Stimulated activated CD8-positive, alpha-beta memory T cell treated with anti-CD3 and anti-CD28 coated beads, Interleukin-4, amount 100 ng/mL, for 24 hours (primary cell): ENCODE results near the gene PLOD3.
"Not testable (repeated sequence)": the region's sequence is repeated elsewhere in the genome, so short reads cannot be mapped to it uniquely, and the experiment has no call there.

Source experiments
- DNase-seq: peaks from one replicate; pipeline ENCODE4 v3.0.0-alpha.2; 2020; ENCODE audit warnings: low read depth

The PLOD3 gene, protein sequence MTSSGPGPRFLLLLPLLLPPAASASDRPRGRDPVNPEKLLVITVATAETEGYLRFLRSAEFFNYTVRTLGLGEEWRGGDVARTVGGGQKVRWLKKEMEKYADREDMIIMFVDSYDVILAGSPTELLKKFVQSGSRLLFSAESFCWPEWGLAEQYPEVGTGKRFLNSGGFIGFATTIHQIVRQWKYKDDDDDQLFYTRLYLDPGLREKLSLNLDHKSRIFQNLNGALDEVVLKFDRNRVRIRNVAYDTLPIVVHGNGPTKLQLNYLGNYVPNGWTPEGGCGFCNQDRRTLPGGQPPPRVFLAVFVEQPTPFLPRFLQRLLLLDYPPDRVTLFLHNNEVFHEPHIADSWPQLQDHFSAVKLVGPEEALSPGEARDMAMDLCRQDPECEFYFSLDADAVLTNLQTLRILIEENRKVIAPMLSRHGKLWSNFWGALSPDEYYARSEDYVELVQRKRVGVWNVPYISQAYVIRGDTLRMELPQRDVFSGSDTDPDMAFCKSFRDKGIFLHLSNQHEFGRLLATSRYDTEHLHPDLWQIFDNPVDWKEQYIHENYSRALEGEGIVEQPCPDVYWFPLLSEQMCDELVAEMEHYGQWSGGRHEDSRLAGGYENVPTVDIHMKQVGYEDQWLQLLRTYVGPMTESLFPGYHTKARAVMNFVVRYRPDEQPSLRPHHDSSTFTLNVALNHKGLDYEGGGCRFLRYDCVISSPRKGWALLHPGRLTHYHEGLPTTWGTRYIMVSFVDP

DNA sequence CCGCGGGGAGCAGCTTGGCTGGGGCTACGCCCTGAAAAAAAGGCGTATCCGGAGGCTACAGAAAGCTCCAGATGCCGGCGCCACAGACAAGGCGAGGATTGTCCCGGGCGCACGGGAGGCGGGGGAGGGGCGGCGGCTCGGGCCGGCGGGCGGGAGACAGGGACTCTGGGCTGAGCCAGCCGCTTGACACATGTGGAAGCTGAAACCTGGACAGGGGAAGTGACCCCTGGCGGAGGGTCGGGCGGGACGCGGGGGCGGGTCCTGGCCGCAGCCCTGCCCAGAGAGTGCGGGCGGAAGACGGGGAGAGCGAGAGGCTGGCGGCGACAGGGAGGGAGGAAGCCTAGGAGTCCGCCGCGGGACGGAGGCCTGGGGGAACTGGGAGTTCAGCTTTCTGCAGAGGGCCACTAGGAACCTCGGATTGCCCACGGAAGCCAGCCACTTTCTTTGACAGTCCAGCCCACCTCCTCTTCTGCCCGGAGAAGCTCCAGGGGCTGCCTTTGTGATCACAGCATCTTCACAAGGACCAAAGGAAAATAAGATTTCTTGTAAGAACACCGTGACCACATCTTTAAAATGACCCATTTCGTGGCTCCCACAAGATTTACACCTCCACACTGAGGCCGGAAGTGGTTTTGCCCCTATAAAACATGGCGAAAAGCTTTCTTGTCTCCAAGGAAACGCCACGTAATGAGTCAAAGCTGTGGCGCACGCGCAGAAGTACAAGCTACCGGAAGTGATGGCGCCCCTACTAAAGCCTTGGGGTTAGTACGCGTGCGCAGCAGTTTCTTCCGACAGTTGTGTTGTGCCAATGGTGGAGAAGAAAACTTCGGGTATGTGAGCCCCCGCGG, at the start of gene PLOD3, which contains the start of gene ZNHIT1:
PLOD3 (minus strand) TSS at position 194 of the 848 bp plus-strand sequence. CDS start 307 bp downstream, outside the sequence.
ZNHIT1 (plus strand) TSS at position 778 of the 848 bp plus-strand sequence; CDS start at position 809, 31 bp downstream.
- peak; percentile 92 for DNase-seq

DNA sequence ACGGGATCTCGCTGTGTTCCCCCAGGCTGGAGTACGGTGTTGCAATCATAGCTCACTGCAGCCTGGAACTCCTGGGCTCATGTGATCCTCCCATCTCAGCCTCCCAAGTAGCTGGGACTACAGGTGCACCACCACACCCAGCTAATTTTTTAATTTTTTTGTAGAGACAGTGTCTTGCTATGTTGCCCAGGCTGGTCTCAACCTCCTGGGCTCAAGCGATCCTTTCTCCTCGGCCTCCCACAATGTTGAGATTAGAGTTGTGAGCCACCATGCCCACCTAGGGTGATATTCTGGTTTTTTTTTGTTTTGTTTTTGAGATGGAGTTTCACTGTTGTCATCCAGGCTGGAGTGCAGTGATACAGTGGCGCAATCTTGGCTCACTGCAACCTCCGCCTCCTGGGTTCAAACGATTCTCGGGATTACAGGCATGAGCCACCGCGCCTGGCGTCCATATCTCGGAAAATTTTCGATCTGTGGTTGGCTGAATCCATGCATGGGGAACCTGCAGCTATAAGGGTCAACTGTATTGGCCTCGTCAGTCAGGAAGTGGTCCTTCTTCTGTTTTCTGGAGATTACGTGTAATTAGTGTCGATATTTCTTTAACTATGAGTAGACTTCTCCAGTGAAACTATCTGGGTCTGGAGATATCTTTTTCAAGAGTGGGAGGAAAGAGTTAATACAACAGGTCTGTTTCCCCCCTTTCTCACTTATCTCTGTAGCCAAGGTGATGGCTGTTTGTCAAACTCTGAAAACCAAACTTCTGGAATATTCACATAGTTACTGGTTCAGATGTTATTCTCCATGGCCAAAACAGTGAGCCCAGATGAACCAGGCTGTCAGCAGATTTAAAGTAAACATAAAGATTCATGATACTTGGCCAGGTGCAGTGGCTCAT, 48.5 kb upstream of the PLOD3 start:
- no peak for DNase-seq

DNA sequence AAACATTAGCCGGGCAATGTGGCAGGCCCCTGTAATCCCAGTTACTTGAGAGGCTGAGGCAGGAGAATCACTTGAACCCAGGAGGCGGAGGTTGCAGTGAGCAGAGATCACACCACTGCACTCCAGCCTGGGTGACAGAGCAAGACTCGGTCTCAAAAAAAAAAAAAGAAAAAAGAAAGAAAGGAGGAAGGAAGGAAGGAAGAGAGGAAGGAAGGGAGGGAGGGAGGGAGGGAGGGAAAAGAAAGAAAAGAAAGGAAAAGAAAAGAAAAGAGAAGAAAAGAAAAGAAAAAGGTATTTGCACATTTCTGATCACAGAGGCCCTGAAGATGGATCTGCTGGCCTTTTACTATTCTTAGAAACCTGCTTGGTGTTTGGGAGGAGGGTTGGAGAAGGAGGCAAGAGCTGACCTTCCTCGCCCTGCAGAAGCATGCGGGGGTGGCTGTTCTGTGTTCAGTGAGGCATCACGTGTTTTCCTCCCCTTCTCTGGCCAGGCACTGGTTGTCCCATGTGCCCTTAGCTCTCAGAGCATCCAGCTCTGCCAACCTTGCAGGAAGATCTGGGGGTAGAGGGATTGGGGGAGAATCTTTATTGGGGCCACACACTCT, 46.8 kb upstream of the PLOD3 start:
- not testable (repeated sequence) for DNase-seq

DNA sequence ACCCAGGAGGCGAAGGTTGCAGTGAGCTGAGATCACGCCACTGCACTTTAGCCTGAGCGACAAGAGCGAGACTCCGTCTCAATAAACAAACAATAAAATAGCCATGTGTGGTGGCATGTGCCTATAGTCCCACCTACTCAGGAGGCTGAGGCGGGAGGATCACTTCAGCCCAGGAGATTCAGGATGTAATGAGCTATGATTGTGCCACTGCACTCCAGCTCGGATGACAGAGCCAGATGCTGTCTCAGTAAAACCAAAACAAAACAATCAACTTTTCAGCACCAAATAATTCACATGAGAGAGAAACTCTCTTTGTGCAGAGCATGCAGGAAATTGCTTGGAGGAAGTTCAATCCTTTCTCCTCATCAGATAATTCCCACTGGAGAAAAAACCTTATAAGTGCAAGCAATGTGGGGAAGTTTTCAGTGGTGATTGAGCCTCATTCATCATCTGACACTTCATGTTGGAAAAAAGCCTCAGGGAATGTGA, 40.9 kb upstream of the PLOD3 start:
- DNase-seq = no peak

DNA sequence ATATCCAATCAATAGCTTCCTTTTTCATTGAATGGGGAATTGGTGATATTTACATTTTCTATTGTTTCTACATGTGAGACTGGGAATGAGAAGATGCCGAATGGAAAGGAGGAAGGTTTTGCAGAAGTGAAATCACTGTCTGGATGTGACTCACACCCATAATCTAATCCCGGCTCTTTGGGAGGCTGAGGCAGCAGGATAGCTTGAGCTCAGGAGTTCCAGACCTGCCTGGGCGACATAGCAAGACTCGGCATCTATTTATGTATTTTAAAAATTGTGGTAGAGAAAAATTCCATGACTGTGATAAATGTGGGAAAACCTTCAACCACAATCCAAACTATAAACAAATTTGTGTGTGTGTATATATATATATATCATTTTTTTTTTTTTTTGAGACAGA, 38.4 kb upstream of the PLOD3 start:
- DNase-seq = no peak

DNA sequence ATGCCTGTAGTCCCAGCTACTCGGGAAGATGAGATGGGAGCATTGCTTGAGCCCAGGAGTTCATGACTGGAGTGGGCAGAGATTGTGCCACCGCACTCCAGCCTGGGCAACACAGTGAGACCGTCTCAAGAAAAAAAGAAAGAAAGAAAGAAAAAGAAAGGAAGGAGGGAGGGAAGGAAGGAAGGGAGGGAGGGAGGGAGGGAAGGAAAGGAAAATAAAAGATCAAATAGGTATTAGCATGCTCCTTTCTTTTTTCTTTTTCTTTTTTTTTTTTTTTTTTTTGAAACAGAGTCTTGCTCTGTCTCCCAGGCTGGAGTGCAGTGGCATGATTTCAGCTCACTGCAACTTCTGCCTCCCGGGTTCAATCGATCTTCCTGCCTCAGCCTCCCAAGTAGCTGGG, 35.8 kb upstream of the PLOD3 start:
- DNase-seq = not testable (repeated sequence)

DNA sequence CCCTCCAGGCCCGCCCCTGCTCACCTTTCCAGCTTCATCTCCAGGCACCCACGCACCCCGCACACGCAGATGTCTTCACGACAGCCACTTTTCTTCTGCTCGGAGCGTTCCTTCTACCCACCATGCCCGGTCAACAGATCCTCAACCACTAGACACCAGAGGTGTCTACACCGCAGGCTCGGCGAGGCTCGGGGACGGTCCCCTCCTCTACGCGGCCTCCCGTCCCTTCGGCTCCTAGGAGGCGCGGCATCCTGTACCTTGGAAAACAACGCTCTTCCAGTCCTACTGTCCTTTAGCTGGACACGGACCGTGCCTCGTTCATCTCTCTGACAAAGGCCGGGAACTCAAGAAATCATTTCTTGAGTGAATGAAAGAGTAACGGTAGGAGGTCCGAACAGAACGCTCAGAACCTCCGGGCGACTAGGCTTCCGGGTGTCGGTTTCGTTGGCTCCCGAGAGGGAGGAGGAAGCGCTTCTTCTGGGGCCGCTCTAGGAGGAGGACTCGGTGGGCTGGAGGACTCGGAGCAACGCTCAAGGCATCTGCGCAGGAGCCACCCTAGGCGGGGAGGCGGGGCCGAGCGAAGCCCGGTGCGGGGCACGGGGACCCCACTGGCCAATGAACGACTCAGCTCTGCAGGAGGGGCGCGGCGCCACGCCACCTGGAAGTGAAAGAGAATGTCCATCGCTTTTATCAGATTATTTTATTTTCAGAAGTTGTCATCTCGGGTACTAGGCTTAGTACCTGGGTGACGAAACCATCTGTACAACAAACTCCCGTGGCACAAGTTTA, 34.7 kb upstream of the PLOD3 start:
- DNase-seq = peak; percentile 99

DNA sequence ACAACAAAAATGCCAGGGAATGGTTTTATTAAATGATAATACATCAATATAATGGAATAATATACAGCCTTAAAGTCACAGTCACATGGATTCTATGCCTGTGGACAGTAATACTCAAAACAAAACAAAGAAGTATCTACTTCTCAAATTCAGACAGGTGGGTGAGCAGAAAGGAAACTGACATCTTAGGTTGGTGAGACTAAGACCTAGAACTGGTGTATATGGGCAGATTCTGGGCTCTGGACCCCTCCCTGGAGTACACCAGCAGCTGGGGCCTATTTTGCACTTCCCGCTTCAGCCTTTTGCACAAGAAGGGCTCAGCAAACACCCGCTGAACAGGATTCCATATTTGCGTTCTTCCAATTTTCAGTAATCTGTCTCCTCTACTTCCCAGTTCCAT, 32.9 kb upstream of the PLOD3 start:
- DNase-seq = no peak

DNA sequence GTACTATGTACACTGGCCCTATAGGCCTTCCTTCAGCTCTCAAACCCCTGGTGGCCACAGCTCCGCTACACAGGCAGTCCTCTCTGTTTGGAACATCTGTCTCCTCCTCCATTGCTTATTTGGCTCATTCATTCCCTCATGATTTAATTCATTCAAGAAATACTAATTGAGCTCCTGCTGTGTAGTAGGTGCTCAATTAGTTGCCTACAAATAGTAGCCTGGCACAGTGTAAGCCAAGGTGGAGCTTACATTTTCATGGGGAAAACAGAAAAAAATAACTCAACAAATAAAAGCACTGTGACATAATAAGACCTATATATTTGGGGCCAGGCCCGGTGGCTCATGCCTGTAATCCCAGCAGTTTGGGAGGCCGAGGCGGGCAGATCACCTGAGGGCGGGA, 30.9 kb upstream of the PLOD3 start:
- DNase-seq = no peak

DNA sequence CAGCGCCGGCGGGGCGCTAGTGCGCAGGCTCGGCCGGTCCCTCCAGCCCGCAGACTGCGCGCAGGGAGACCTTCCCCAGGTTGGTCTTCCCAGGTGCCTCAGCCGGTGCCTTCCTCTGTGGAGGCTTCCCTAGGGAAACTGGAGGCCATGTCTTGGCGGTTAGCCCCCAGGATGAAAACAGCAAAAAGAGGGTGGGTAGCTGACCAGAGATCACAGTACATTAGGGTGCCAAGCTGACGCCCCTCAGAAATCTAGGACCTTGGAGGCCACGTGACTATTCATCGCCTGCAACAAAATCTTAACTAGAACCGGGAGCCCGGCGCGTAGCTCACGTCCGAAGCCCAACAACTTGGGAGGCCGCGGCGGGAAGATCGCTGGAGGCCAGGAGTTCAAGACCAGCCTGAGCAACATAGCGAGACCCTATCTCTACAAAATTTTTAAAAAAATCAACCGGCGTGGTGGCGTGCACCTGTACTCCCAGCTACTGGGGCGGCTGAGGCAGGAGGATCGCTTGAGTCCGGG, 27.8 kb upstream of the PLOD3 start:
- DNase-seq = no peak

DNA sequence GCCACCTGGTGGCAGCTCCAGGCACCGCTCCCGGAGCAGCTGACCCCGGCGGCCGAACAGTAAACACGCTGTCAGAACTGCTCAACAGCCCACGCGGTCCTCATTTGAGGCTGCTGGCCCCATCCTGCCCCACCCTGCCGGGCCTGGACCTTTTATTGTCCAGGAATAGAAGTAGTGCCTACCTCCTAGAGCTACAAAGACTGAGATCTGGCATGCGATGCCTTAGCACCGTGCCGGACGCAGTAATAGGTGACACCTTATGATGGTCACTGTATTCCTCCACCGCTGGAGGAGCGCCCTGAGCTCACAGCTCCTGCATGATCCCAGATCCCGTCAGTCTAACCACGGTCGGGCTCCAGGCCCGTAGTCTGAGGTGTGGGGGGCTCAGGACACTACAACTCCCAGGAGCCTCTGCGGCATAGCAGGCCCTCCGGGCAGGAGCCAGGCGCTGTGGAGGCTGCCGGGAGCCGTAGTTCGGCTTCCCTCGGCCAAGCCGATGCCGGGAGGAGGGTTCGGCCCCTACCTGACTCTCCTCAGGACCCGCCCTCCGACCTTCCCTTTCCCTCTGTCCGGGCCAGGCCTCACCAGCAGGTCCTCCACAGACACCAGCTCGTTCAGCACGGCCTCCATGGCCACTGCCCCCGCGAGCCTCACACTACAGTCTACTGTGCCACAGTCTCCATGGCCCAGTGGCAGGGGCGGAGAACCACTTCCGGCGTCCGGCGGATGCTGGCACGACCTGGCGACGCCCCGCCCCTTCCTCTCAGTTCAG, 27.2 kb upstream of the PLOD3 start, which contains the start of gene FIS1:
FIS1 (minus strand) TSS at position 707 of the 772 bp plus-strand sequence; CDS start at position 630, 77 bp downstream.
- peak; percentile 94 for DNase-seq

DNA sequence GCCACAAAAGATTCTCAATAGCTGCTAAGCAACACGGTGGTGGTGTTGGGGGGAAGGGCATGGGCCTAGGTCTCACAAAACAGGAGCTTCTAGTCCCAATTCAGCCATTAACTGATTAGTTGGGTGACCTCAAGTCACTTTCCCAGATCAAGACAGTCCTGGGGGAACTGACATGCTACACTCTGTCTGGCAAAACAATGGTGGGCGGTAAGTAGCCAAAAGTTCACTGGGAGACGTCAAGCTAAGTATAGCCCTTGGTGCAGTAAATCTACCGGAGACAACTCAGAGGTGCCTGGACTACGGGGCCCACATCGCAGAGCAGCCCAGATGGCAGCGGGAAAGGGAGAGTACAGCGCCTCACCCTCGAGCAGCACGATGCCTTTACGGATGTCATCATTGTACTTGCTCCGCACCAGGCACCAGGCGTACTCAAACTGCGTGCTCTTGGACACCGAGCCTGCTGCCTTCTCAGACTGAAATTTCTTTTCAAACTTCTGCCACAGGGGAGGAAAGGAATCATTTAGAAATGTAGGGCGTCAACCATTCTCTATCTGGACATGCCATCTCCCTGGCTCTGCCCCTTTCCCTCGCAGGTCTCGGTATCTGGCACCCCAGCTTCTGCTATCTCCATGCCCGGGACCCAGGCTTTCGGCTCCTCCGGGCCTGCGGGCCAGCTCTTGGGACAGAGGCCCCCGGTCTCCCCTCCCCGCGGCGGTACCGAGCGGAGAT, 26.4 kb upstream of the PLOD3 start:
- DNase-seq = no peak

DNA sequence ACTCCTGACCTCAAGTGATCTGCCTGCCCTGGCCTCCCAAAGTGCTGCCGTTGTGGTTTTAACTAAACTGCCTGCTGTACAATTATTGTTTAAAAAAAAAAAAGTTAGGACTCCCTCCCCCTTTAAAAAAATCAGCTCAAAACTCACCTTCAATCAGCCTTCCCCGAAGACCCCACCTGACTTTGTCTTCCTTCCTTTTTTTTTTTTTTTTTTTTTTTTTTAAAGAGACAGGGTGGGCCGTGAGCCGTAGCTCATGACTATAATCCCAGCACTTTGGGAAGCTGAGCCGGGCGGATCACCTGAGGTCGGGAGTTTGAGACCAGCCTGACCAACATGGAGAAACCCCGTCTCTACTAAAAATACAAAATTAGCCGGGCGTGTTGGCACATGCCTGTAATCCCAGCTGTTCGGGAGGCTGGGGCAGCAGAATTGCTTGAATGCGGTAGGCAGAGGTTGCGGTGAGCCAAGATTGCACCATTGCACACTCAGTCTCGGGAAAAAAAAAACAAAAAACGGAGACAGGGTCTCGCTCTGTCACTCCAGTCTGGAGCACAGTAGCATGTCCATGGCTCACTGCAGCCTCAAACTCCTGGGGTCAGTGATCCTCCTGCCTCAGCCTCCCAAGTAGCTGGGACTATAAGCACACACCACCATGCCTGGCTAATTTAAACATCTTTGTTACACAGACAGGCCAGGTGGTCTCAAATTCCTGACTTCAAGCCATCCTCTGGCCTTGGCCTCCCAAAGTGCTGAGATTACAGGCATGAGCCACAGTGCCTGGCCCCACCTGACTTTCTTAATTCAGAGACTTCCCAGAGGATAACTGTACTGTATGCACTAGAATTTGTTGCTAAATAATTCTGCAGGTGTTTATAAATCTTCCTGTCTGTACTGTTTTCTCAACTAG, 24.3 kb upstream of the PLOD3 start:
- no peak for DNase-seq

DNA sequence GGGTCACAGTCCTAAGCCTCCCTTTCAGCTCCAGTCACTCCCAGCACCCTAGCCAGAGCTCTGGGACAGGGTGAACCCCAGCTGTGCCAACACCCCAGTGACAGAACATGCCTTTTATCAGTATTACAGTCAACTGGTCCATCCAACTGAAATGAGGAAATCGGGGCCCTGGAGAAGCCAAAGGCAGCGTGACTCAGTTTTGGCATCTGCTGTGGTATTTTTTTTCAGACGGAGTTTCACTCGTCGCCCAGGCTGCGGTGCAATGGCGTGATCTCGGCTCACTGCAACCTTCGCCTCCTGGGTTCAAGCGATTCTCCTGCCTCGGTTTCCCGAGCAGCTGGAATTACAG, 23.6 kb upstream of the PLOD3 start:
- DNase-seq = no peak

DNA sequence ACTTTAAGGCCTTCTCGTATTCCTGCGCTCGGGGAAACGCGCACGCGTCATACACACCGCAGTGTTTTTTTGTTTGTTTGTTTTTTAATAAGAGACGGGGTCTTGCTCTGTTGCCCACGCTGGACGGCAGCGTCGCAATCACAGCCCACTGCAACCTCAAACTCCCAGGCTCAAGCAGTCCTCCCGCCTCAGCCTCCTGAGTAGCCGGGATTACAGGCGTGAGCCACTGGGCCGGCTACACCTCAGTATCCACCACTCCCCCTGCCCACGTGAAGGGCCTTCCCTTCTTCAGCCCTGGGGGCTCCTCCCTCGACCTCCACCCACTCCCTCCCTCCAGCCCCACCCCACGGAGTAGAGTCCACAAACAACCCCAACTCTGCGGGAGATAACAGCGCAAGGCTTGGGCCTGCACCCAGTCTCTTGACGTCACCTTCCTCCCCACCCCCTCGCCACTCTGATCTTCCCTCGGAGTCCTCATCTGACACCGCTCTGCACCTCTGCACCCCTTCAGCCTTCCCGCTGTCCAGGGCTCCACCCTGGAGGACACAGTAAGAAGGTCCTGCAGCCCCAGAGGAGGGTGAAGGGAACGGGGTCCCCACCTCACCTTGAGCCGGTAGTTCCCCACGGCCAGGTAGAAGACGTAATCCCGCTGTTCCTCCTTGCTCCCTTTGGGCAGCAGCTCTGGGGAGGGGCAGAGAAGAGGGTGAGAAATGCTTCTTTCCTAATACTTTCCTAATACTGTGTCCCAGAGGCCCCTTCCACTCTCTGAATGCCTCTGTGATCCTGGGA, 23.0 kb upstream of the PLOD3 start:
- no peak for DNase-seq

DNA sequence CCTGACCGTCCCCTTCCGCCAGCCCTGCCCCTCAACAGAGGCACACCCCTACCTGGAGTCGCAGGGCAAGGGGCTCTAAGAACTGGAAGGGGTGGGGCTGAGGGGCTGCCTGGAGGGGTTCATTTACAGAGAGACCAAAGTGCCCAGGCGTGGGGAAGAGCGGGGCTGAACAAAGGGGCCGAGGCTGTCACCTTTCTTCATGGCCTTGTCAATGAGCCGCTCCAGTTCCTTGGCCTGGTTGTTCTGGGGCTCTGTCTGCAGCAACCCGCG, 22.5 kb upstream of the PLOD3 start:
- no peak for DNase-seq
